Activated T-cell treated with anti-CD3 and anti-CD28 coated beads, Interleukin-2, amount 50 U/mL, for 24 hours (primary cell): ENCODE measurements around the gene SFXN4.
"Not testable (repeated sequence)": the region's sequence is repeated elsewhere in the genome, so short reads cannot be mapped to it uniquely, and the experiment has no call there.

Experiments
- DNase-seq: peaks from one replicate; pipeline ENCODE4 v3.0.0-alpha.2; 2020
- H3K27ac Mint-ChIP-seq: 2 replicates; pipeline ENCODE4 v1.8.0; 2020; ENCODE audit warnings: mild to moderate bottlenecking, mixed read lengths
- H3K27me3 Mint-ChIP-seq: 2 replicates; pipeline ENCODE4 v1.8.0; 2020; ENCODE audit warnings: mixed read lengths
- H3K36me3 Mint-ChIP-seq: 2 replicates; pipeline ENCODE4 v1.8.0; 2020; ENCODE audit warnings: low read depth, mixed read lengths
- H3K4me1 Mint-ChIP-seq: 2 replicates; pipeline ENCODE4 v1.8.0; 2020; ENCODE audit warnings: low read depth, mixed read lengths
- H3K4me3 Mint-ChIP-seq: 2 replicates; pipeline ENCODE4 v1.8.0; 2020; ENCODE audit warnings: mild to moderate bottlenecking, moderate library complexity, mixed read lengths
- H3K9me3 Mint-ChIP-seq: 2 replicates; pipeline ENCODE4 v1.8.0; 2020; ENCODE audit warnings: mixed read lengths

Gene SFXN4

GRCh38 chr10:119096641-119097415 lies 68.7 kb downstream of the SFXN4 start:
- not testable (repeated sequence) for H3K27ac Mint-ChIP-seq, H3K9me3 Mint-ChIP-seq, DNase-seq, H3K27me3 Mint-ChIP-seq, H3K4me3 Mint-ChIP-seq, H3K36me3 Mint-ChIP-seq
- H3K4me1 Mint-ChIP-seq = peaks cover 20% of the 10 kb centered on the region

GRCh38 chr10:119095640-119096039 lies 69.9 kb downstream of the SFXN4 start:
- H3K27ac Mint-ChIP-seq = no peak overlapping the region
- H3K4me3 Mint-ChIP-seq = no peak overlapping the region
- no peaks in the 10 kb centered on the region for H3K27me3 Mint-ChIP-seq
- DNase-seq = no peak
- peaks cover 27% of the 10 kb centered on the region for H3K4me1 Mint-ChIP-seq
- H3K36me3 Mint-ChIP-seq = no peaks in the 10 kb centered on the region
- H3K9me3 Mint-ChIP-seq = no peaks in the 10 kb centered on the region

GRCh38 chr10:119090968-119091367 lies 74.5 kb downstream of the SFXN4 start:
- H3K4me3 Mint-ChIP-seq = no peak overlapping the region
- no peaks in the 10 kb centered on the region for H3K27me3 Mint-ChIP-seq
- DNase-seq = no peak
- H3K27ac Mint-ChIP-seq = peak overlapping the region; percentile 14
- H3K9me3 Mint-ChIP-seq = no peaks in the 10 kb centered on the region
- no peaks in the 10 kb centered on the region for H3K36me3 Mint-ChIP-seq
- peaks cover 30% of the 10 kb centered on the region for H3K4me1 Mint-ChIP-seq
